NCI-H345 (cell line): ENCODE data around the gene C1QTNF8.

Experiments
- DNase-seq: peaks from one replicate; lab custom pipeline; 2025; lab: John Stamatoyannopoulos, UW

C1QTNF8 gene, protein sequence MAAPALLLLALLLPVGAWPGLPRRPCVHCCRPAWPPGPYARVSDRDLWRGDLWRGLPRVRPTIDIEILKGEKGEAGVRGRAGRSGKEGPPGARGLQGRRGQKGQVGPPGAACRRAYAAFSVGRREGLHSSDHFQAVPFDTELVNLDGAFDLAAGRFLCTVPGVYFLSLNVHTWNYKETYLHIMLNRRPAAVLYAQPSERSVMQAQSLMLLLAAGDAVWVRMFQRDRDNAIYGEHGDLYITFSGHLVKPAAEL

DNA sequence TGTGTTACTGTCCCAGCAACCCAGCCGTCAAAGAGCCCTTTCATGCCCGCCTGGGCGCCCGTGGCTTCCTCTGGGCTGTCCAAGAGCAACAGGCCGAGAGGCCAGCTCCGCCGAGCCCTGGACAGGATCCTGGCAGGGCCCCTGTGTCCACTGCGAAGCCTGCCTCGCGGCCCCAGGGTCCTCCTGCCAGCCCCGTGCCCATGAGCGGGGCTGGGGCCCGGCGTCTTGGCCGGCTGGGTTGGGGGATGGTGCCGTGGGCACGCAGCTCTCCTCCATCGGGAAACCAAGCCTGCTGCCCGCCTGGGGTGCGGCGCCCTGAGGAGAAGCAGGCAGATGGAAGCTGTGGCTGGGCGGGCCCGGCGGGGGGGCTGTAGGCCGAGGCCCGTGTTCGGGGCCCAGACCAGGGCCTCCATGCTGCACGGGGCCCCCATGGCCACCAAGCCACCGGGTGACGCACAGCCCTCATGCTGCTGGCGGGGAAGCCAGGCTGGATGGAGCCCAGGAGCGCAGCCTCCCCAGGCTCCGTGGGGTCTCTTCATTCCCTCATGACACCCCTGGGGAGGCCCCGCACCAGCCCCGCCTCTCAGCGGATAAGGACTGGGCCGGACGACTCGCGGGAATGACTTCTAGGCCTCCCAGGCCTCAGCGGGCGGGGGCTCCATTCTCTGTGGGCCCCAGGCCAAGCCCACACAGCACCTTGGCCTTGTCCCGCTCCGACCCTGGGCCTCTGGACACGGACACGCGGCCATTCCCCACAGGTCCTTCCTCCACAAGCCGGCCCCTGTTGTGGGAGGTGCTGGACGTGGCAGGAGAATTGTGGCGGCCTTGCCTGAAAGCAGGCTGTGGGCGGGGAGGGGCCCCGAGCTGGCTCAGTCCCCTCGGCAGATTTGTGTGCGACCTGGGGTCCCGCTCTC is at the start of gene C1QTNF8:
TSS of gene C1QTNF8 (minus strand) at position 76 of the 914 bp plus-strand sequence. CDS start 1,322 bp downstream, outside the sequence.
- no peak for DNase-seq

DNA sequence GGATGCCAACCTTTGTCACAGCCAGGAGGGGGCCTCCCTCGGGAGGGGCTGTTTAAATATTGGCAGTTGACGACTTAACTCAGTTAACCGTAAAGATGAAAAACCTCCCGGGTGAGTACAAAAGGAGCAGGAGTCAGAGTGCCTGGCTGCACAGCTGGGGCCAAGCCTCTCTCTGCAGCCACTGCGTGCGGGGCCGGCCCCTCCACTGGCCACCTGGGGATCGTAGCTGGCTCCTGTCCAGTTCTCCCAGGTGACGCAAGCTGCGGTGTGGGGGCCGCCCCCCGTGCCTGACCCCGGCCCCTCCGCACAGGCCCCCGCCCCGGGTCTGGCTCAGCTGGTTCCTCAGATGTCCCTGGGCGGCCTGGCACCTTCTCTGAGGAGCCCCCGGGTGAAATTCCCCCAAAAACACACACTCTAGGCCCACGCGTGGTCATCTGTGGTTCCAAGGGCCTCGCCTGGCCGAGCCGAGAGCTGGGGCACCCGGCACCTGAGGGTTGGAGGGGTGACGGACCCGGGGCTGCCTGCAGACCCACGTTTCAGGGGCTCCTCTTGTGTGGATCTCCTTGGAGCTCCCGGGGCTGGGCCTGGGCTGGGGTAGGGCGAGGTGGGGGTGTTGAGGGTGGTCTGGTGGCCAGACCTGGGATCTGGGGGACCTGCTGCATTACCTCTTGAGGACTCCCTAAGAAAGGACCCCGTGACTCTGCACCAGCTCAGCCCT is 49.5 kb upstream of the C1QTNF8 start:
- DNase-seq, result peak; percentile 77

DNA sequence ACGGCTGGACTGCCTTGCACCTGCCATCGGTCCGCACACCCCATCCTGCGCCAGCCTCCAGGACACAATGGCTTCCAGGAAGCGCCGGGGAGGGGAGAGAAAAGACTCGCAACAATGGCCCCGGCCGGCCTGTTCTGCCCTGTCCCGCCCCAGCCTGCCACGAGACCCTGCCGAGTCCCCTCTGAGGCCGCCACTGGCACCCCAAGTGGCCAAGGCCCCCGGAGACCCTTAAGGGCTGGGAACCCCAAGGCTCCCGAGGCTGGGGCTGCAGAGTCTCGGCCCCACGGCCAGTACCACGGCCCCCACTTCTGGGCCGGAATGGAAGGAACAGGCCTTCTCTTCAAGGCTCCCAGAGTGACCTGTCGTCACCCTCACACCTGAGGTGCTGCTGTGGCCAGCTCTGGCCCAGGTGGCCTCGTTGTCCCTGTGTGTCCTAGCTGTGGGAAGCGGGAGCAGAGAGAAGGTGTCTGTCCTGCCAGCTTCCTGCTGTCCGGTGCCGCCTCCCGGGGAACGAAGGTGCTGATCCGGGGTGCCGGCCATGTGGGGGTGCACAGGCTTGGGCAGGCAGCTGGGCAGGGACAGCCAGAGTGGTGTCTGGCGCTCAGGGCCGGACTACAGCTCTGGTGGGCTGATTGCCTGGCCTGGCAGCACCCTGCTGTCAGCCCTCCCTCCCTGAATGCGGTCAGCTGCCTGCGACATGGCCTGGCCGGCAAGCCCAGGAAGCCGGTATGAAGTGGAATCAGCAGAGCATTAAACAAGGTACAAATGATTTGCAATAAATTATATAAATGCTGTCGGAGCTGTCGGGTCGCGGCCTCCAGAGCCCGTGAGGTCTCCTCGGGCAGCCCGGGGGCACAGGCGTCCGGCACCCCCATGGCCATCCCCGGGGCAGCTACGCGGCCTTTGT is 48.7 kb upstream of the C1QTNF8 start:
- no peak for DNase-seq

DNA sequence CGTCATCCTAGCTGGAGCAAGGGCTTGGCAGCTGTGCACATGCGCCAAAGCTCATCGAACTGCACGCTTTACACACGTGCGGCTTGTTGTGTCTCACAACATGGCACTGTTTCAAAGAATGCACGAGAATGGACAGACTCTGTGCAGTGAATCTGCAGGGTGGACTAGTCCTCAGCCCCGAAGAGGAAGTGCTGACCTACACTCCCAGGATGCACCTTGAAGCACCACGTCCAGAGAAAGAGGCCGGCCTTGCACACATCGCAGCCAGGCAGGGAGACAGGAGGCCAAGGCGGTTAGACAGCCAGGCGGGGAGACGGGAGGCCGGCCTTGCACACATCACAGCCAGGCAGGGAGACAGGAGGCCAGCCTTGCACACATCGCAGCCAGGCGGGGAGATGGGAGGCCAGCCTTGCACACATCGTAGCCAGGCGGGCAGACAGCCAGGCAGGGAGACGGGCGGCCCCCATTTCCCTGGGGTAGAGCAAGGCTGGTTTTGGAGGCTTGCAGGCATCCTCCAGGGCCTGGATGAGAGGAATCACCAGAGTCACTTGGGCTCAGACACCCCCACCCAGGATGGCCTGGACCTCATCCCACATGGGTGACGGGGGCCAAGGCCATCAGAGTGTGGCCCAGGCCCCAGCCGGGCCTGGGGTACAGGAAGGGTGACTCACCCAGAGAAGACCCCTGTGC is 47.9 kb upstream of the C1QTNF8 start:
- DNase-seq, result no peak

DNA sequence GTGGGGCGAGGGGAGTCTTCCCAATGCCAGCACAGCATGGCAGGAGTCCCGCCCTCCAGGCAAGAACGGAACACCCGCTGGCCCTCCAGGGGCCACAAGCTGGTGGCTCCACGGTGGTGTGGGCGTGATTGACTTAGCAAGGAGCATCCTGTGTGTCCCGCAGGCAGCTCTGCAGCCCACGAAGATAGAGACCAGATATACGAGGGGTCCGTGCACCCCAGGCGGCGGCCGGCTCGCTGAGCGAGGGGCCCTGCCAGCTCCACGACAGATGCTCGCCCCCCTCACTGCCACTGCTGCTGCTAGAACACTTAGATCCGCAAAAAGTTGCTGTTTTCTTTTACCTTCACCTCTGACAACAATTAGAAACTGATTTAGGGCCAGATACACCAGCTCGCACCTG is 46.9 kb upstream of the C1QTNF8 start:
- DNase-seq, result no peak

DNA sequence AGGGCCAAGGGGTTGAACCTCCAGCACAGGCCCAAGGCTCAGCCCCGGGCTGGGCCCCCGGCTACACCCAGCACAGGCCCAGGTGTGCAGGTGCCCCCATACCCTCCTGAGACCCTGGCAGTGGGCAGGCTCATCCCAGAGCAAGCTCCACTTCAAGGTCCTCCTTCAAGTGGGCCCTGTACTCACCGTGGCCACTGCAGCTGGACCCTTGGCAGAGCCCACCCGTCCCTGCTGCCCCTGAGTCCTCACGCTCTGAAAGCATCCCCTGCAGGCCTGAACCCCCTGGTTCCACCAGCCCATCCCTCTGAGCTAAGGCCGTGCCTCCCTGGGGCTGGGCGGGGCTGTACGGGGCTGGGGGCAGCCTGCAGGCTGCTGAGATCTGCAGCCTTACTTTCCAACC is 45.7 kb upstream of the C1QTNF8 start:
- no peak for DNase-seq

DNA sequence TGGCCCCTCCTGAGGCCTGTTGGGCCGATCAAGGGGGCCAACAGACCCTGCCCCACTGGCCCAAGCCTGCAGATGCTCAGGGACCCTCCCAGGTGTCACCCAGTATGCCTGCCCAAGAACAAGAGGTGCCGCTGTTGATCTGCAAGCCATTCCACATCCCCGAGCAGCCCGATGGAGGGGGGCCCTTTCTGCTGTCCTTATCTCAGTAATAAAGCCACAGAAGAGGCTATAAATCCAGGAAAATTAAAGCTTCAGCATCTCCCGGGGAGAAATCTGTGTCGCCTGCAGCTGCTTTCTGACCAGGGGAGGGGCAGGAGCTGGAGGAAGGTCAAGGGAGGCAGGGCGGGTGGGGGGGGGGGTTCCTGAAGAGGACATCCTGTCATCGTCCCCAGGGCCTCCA is 45.1 kb upstream of the C1QTNF8 start:
- no peak for DNase-seq

DNA sequence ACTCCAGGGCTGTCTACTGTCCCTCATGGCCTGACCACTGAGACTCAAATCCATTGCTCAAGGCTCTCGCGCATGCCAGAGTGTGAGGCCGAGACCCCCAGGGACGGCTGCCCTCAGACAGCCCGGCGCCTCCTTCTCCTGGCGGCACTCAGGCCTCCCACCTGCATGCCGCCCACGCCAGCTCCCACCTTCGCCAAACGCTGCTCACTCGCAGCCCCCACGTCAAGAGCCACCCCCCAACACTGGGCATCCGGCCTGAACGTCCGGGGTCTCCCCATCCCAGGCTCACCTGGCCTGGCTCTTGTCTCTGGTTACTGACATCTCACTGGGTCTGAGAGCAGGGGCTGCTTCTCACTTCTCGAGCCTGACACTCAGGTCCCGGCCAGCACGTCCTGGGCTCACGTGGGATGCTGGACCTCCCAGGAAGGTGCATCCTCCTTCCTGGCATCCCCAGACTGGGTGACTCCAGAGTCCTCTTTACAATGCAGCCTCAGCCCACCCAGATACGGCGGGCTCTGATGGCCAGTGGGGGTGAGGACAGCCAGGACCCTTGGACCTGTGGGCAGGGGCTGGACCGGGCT is 44.6 kb upstream of the C1QTNF8 start:
- DNase-seq, result no peak

DNA sequence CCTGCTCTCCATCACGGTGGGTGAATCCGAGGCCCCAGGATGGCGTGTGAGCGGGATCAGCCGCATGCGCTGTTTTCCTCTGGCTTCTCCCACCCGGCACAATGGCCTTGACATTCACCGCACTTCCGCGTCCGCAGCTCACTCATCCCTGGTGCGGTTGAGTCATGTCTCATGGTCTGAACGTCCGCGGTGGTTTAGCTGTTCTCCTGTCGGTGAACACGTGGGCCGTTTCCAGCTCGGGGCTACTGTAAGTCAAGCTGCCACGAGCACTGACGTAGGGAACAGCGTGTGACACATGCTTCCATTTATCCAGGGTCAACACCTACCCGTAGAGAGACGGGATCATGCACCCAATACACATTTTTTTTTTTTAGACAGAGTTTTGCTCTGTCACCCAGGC is 41.6 kb upstream of the C1QTNF8 start:
- no peak for DNase-seq

DNA sequence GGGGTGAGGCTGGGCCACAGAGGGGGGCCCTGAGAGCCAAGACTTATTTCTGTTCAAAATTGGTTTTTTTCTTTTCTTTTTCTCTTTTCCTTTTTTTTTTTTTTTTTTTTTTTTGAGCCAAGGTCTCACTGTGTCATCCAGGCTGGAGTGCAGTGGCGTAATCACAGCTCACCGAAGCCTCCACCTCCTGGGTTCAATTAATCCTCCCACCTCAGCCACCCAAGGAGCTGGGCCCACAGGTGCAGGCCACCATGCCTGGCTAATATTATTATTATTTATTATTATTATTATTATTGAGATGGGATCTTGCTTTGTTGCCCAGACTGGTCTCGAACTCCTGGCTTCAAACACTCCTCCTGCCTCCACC is 39.4 kb upstream of the C1QTNF8 start:
- DNase-seq, result no peak

DNA sequence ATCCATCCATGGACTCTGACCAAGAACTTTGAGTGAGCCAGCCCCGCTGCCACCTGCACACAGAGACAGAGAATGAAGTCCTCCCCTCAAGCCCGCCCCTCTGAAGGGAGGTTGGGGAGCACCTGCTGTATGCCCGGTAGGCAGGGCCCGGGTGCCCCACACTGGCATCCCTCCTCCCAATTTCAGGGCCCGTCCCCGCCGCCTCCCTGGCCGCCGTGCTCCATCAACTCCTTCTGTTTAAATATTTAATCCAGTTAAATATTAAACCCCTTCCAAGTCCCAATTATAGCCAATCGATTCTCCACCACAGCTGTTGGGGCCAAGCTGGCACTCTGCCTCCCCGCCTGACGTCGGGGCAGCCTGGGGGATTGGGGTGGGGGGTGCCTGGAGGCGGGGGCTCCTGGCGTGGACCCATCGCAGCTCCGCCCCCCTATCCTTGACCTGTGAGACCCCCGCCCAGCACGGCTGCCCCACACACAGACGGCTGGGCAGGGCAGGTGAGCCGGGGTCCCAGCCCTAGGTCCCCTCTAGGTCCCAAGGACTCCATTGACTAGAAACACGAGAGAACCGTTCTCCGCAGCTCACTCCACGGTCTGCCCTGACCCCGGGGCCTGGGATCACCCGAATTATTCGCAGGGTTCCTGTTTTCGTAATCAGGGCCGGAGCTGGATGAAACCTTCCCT is 38.9 kb upstream of the C1QTNF8 start:
- no peak for DNase-seq

DNA sequence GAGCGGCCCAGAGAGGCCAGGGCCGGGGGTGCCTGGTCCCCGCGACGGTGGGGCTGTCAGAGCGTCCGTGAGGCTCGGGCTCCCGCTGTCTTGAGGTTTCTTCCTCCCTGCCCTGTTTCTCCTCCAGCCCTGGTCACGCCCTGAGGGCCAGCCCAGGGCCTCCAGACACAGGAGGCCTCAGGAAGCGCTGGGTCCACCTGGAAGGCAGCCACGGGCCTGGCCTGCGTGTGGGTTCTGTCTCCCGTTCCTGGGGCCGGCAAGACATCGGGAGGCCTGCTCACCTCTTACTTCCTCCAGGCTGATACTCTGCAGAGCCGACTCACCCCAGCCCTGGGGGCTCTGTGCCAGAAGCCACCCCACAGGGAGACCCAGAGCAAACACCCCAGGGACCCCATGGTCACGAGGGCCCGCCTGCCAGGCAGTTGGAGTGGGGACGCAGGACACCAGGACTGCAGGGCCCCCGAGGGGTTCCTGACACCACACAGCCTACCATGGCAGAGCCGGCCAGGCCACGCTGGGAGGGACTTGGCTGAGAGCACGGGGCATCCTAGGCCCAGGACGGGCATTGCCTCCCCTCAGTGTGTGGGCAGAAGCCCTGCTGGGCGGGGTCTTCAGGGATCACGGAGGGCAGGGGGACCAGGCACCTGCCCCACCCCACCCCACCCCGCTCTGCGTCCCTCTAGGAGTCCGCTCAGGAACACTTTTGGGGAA is 37.9 kb upstream of the C1QTNF8 start:
- no peak for DNase-seq

DNA sequence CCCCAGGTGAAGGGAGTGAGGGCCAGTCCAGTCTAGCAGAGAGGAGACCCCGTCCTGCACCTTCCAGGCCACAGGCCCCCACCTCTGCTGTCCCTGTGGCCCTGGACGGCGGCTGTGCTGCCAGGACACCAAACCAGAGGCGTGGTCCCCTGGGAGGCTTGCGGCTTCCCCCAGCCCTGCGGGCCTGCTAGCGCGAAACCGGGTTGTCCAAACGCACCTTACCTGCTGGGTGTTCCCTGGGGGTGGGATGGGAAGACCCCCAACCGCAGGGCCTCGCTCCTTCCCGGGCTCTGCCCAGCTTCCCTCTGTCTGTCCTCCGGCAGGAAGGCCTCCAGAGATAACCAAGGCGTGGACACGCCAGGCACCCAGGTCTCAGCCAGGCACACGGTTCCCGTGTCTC is 37.2 kb upstream of the C1QTNF8 start:
- DNase-seq, result no peak

DNA sequence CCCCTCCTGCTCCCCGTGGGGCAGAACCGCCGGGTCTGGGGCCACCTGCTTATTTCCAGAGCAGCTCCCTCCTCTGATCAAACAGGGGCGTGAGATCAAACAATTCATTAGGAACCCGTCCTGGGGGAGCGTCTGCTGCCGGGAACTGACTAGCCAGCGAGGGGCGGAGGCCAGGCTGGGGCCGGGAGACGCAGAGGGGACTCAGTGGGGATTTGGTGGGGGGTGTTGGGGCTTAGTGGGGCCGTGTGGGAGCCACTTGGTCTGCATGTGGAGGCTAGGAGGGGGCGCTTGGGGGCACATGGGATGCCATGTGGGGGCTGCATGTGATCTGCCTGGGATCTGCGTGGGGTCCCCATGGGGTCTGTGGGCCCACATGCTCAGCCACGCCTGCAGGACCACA is 36.4 kb upstream of the C1QTNF8 start:
- DNase-seq, result no peak

DNA sequence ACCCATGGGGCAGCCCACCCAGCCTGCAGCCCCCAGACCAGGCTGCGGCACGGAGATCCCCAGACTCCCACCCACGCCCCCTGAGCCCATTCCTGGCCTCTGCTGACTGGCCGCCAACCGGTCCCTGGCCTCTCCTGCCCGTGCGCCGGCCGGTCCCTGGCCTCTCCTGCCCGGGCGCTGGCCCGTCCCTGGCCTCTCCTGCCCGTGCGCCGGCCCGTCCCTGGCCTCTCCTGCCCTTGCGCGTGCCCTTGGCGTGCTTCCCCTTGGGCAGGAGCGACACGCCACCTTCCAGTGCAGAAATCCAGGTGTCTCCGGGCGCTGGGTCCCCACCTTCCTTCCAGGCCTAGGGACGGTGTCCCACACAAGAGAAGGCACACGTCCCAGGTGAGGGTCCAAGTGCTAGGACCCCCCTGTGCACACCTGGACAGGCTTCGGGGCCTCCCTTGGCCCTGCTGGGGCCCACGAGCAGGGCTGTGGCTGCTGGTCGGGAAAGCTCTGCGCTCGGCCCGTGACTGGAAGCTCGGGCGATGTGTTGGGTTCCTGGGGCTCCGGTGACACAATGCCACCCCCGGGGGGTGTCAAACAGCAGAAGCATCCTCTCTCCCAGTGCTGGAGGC is 35.4 kb upstream of the C1QTNF8 start:
- DNase-seq, result no peak

DNA sequence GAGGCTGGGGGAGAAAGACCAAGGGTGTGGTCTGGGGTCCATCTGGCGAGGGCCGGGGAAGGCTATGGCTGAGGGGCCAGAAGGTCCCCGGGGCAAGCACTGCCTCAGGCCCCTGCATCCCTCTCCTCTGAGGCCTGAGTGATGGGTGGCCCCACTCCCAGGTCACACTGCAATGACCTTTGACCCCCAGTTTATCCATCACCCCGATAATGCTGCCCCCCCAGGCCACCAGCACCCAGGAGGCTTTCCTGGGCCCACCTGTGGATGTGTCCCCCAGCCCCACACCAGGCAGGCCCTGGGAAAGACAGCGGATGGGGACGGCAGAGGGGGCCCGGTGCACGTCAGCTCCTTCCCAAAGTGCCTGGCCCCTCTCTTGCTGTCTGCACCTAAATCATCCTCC is 34.3 kb upstream of the C1QTNF8 start:
- no peak for DNase-seq

DNA sequence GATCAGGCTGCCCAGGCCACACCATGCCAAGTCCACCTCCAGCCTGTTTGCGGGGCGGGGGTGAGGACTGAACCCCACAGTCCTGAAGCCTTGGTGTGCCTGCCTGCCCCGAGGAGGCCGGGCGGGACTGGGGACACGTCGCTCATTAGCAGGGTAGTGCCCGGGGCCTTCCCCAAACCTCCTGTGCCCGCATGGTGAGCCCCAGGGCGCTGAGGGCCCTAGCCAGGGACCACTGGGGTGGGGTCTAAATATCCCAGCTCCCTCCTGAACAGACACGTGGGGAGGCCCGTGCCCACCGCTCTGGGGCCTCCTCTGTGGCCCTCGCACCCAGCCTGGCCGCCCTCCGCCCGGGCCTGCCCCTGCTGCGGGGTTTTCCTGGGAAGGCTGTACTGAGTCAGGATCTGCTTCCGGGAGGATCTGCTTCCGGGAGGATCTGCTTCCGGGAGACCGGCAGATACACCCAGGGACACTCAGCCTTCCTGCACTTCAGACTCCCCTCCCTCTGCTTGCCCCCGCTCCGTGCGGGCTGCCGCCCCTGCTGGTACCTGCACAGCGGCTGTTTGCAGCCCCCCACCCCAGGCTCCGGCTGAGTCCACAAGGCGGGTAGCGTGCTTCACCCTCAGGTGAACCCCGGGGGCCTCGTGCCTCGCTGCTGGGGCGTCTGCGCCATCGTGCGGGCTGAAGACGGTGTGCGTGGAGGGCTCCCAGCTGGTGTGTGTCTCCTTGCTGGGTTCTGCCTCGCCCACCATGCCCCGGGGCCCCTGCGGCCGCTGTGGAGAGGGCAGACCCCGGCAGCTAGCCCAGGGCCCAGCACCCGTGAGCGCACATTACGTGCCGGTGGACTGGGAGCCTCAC is 33.3 kb upstream of the C1QTNF8 start:
- DNase-seq, result no peak
